IPS-20b (cell line): ENCODE measurements around the gene BAK1.

Experiments
- H3K27ac ChIP-seq: one replicate; pipeline ENCODE4 v1.5.1; 2013; ENCODE audit warnings: low read length
- H3K27me3 ChIP-seq: 2 replicates; pipeline ENCODE4 v1.6.1; 2013; ENCODE audit warnings: mild to moderate bottlenecking, low read length, inconsistent platforms; ENCODE audit not compliant: insufficient read depth
- H3K36me3 ChIP-seq: 2 replicates; pipeline ENCODE4 v1.6.1; 2013; ENCODE audit warnings: low read depth, mild to moderate bottlenecking, inconsistent platforms, low read length, moderate library complexity; ENCODE audit not compliant: insufficient read depth
- H3K4me1 ChIP-seq: 2 replicates; pipeline ENCODE4 v1.6.1; 2013; ENCODE audit warnings: mild to moderate bottlenecking, control low read depth, inconsistent platforms, low read length, moderate library complexity; ENCODE audit not compliant: insufficient read depth
- H3K4me3 ChIP-seq: 2 replicates; pipeline ENCODE4 v1.5.1; 2013; ENCODE audit warnings: mild to moderate bottlenecking, low read length, inconsistent platforms
- H3K9ac ChIP-seq: 2 replicates; pipeline ENCODE4 v1.6.1; 2013; ENCODE audit warnings: low read depth, mild to moderate bottlenecking, inconsistent platforms, low read length, moderate library complexity
- H3K9me3 ChIP-seq: 2 replicates; pipeline ENCODE4 v1.6.1; 2013; ENCODE audit warnings: mild to moderate bottlenecking, low read depth, low read length, inconsistent platforms; ENCODE audit not compliant: insufficient read depth

Gene BAK1

GRCh38 chr6:33619166-33619840, 39.2 kb upstream of the BAK1 start:
- H3K9me3 ChIP-seq = no peaks in the 10 kb centered on the region
- no peak overlapping the region for H3K27ac ChIP-seq
- H3K36me3 ChIP-seq = no peaks in the 10 kb centered on the region
- peaks cover 44% of the 10 kb centered on the region for H3K27me3 ChIP-seq
- peaks cover 17% of the 10 kb centered on the region for H3K4me1 ChIP-seq
- H3K9ac ChIP-seq = no peak overlapping the region
- H3K4me3 ChIP-seq = peak overlapping the region; percentile 71; the same call in 1 of the 2 replicates

GRCh38 chr6:33616913-33617312, 36.8 kb upstream of the BAK1 start:
- Histone ChIP-seq H3K4me1 (peaks cover 5% of the 10 kb centered on the region), H3K27me3 (peaks cover 34% of the 10 kb centered on the region), H3K9me3 (no peaks in the 10 kb centered on the region), H3K27ac (no peak overlapping the region), H3K36me3 (no peaks in the 10 kb centered on the region), H3K9ac (no peak overlapping the region), H3K4me3 (no peak overlapping the region)

- Histone ChIP-seq H3K36me3 (no peaks in the 10 kb centered on the region), H3K27ac (no peak overlapping the region), H3K9me3 (no peaks in the 10 kb centered on the region), H3K4me1 (peaks cover 10% of the 10 kb centered on the region), H3K9ac (no peak overlapping the region), H3K27me3 (peaks cover 27% of the 10 kb centered on the region), H3K4me3 (no peak overlapping the region)
Observed at GRCh38 chr6:33616113-33616512, 36.0 kb upstream of the BAK1 start.

GRCh38 chr6:33613795-33614168, 33.7 kb upstream of the BAK1 start:
- Histone ChIP-seq H3K27me3 (peaks cover 6% of the 10 kb centered on the region), H3K4me3 (no peak overlapping the region), H3K36me3 (no peaks in the 10 kb centered on the region), H3K27ac (no peak overlapping the region), H3K9ac (no peak overlapping the region), H3K4me1 (peaks cover 19% of the 10 kb centered on the region), H3K9me3 (no peaks in the 10 kb centered on the region)

- H3K27ac ChIP-seq = no peak overlapping the region
- peaks cover 3% of the 10 kb centered on the region; the same call in 1 of the 2 replicates for H3K27me3 ChIP-seq
- no peaks in the 10 kb centered on the region for H3K9me3 ChIP-seq
- H3K36me3 ChIP-seq = no peaks in the 10 kb centered on the region
- no peak overlapping the region for H3K4me3 ChIP-seq
- H3K9ac ChIP-seq = no peak overlapping the region
- H3K4me1 ChIP-seq = peaks cover 22% of the 10 kb centered on the region
Observed at GRCh38 chr6:33613146-33613794, 33.2 kb upstream of the BAK1 start.

- no peaks in the 10 kb centered on the region for H3K36me3 ChIP-seq
- H3K4me1 ChIP-seq = peaks cover 30% of the 10 kb centered on the region
- H3K27me3 ChIP-seq = no peaks in the 10 kb centered on the region
- H3K27ac ChIP-seq = no peak overlapping the region
- no peaks in the 10 kb centered on the region for H3K9me3 ChIP-seq
- no peak overlapping the region for H3K4me3 ChIP-seq
- peak overlapping the region; percentile 48; the same call in 1 of the 2 replicates for H3K9ac ChIP-seq
Observed at GRCh38 chr6:33610779-33611732, 31.0 kb upstream of the BAK1 start.

- H3K9ac ChIP-seq = no peak overlapping the region; the same call in 1 of the 2 replicates
Observed at GRCh38 chr6:33610067-33610466, 30.0 kb upstream of the BAK1 start.

GRCh38 chr6:33609528-33609927, 29.5 kb upstream of the BAK1 start:
- H3K4me3 ChIP-seq = no peak overlapping the region
- H3K27ac ChIP-seq = no peak overlapping the region
- peaks cover 30% of the 10 kb centered on the region for H3K4me1 ChIP-seq
- no peak overlapping the region for H3K9ac ChIP-seq
- no peaks in the 10 kb centered on the region for H3K27me3 ChIP-seq
- no peaks in the 10 kb centered on the region for H3K9me3 ChIP-seq
- H3K36me3 ChIP-seq = no peaks in the 10 kb centered on the region

More at GRCh38 chr6:33610067-33610466, 30.0 kb upstream of the BAK1 start:
- no peak overlapping the region for H3K27ac ChIP-seq
- H3K36me3 ChIP-seq = no peaks in the 10 kb centered on the region
- no peaks in the 10 kb centered on the region for H3K27me3 ChIP-seq
- H3K4me3 ChIP-seq = no peak overlapping the region
- H3K4me1 ChIP-seq = peaks cover 30% of the 10 kb centered on the region
- H3K9me3 ChIP-seq = no peaks in the 10 kb centered on the region

- Histone ChIP-seq H3K36me3 (no peaks in the 10 kb centered on the region), H3K27me3 (no peaks in the 10 kb centered on the region), H3K9me3 (no peaks in the 10 kb centered on the region), H3K27ac (no peak overlapping the region), H3K9ac (no peak overlapping the region), H3K4me1 (peaks cover 30% of the 10 kb centered on the region), H3K4me3 (no peak overlapping the region)
Observed at GRCh38 chr6:33609019-33609418, 28.9 kb upstream of the BAK1 start.

- Histone ChIP-seq H3K4me3 (no peak overlapping the region), H3K36me3 (no peaks in the 10 kb centered on the region), H3K27ac (no peak overlapping the region), H3K9ac (no peak overlapping the region), H3K4me1 (peaks cover 30% of the 10 kb centered on the region), H3K9me3 (no peaks in the 10 kb centered on the region), H3K27me3 (no peaks in the 10 kb centered on the region)
Observed at GRCh38 chr6:33607784-33608161, 27.7 kb upstream of the BAK1 start.

- no peak overlapping the region for H3K9ac ChIP-seq
- H3K9me3 ChIP-seq = no peaks in the 10 kb centered on the region
- no peak overlapping the region for H3K27ac ChIP-seq
Observed at GRCh38 chr6:33607126-33607783, 27.2 kb upstream of the BAK1 start.

More at GRCh38 chr6:33607126-33607783, 27.2 kb upstream of the BAK1 start:
- H3K27me3 ChIP-seq = no peaks in the 10 kb centered on the region
- peaks cover 30% of the 10 kb centered on the region for H3K4me1 ChIP-seq
- H3K4me3 ChIP-seq = no peak overlapping the region
- H3K36me3 ChIP-seq = no peaks in the 10 kb centered on the region
